ENCODE data around the gene RHNO1.

- TF ChIP-seq CTCF (conservative IDR thresholded peaks at IDR 0.05; ENCODE audit: low read depth, low read length) (no peak), EZH2 (IDR thresholded peaks at IDR 0.05; ENCODE audit: low read length, unreplicated experiment) (no peak), EZH2phosphoT487 (IDR thresholded peaks at IDR 0.05; ENCODE audit: borderline replicate concordance, low read length) (no peak)
Observed at GRCh38 chr12:2844786-2845185, 32.2 kb upstream of the RHNO1 start.
